HEK293 (cell line): ENCODE results near the gene EBP.
"Not testable (repeated sequence)": the region's sequence is repeated elsewhere in the genome, so short reads cannot be mapped to it uniquely, and the experiment has no call there.

Experiments
- SALL2 ChIP-seq: fragments of 450-650 bp; formaldehyde crosslinking; IDR thresholded peaks from 2 replicates; pipeline ENCODE4 v1.5.0; 2017; ENCODE audit warnings: missing biosample characterization, mild to moderate bottlenecking, missing genetic modification characterization, borderline replicate concordance
- ZBTB21 ChIP-seq: fragments of 450-650 bp; formaldehyde crosslinking; IDR thresholded peaks from 2 replicates; pipeline ENCODE4 v1.5.1; 2017; ENCODE audit warnings: missing biosample characterization, missing genetic modification characterization
- ZBTB26 ChIP-seq: fragments of 450-650 bp; formaldehyde crosslinking; optimal IDR thresholded peaks from 2 replicates; pipeline ENCODE3; 2016; ENCODE audit warnings: missing biosample characterization, mild to moderate bottlenecking, missing genetic modification characterization
- ZBTB49 ChIP-seq: fragments of 450-650 bp; formaldehyde crosslinking; IDR thresholded peaks from 2 replicates; pipeline ENCODE4 v1.5.1; 2016; ENCODE audit warnings: missing biosample characterization, missing genetic modification characterization, low read depth
- ZNF23 ChIP-seq: fragments of 450-650 bp; formaldehyde crosslinking; IDR thresholded peaks from 2 replicates; pipeline ENCODE4 v1.5.1; 2016; ENCODE audit warnings: missing biosample characterization, missing genetic modification characterization, borderline replicate concordance
- ZNF449 ChIP-seq: fragments of 450-650 bp; formaldehyde crosslinking; IDR thresholded peaks from 2 replicates; pipeline ENCODE4 v1.5.1; 2017; ENCODE audit warnings: missing biosample characterization, mild to moderate bottlenecking, missing genetic modification characterization, moderate library complexity
- ZNF48 ChIP-seq: fragments of 450-650 bp; formaldehyde crosslinking; IDR thresholded peaks from 2 replicates; pipeline ENCODE4 v1.5.1; 2016; ENCODE audit warnings: missing biosample characterization, missing genetic modification characterization
- ZNF501 ChIP-seq: fragments of 450-650 bp; formaldehyde crosslinking; IDR thresholded peaks from 2 replicates; pipeline ENCODE4 v1.5.1; 2016; ENCODE audit warnings: missing biosample characterization, missing genetic modification characterization
- ZNF624 ChIP-seq: fragments of 450-650 bp; formaldehyde crosslinking; IDR thresholded peaks from 2 replicates; pipeline ENCODE4 v1.5.1; 2017; ENCODE audit warnings: missing biosample characterization, missing genetic modification characterization
- ZNF670 ChIP-seq: fragments of 450-650 bp; formaldehyde crosslinking; IDR thresholded peaks from 2 replicates; pipeline ENCODE4 v1.5.1; 2016; ENCODE audit warnings: missing biosample characterization, missing genetic modification characterization, low read depth
- TF ChIP-seq, protein P1 (sequence below): fragments of 450-650 bp; formaldehyde crosslinking; IDR thresholded peaks from 2 replicates; pipeline ENCODE4 v1.5.1; 2016; ENCODE audit warnings: missing biosample characterization, missing genetic modification characterization
- TF ChIP-seq, protein P2 (sequence below): fragments of 450-650 bp; formaldehyde crosslinking; IDR thresholded peaks from 2 replicates; pipeline ENCODE4 v1.5.1; 2016; ENCODE audit warnings: missing biosample characterization, missing genetic modification characterization

DNA sequence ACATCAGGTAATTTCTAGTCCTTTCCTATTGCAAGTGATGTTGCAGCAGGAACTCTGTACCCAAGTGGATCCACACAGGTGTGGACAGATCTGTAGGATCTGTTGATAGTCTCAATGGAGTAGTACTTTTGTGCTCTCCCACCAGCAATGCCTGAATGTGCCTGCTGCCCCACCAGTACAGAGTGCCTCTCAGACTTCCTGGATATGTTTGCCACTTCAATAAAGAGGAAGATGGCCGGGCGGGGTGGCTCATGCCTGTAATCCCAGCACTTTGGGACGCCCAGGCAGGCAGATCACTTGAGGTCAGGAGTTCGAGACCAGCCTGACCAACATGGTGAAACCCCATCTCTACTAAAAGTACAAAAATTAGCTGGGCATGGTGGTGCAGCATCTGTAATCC, 2.1 kb upstream of the EBP start:
- TF ChIP-seq, protein P1, sequence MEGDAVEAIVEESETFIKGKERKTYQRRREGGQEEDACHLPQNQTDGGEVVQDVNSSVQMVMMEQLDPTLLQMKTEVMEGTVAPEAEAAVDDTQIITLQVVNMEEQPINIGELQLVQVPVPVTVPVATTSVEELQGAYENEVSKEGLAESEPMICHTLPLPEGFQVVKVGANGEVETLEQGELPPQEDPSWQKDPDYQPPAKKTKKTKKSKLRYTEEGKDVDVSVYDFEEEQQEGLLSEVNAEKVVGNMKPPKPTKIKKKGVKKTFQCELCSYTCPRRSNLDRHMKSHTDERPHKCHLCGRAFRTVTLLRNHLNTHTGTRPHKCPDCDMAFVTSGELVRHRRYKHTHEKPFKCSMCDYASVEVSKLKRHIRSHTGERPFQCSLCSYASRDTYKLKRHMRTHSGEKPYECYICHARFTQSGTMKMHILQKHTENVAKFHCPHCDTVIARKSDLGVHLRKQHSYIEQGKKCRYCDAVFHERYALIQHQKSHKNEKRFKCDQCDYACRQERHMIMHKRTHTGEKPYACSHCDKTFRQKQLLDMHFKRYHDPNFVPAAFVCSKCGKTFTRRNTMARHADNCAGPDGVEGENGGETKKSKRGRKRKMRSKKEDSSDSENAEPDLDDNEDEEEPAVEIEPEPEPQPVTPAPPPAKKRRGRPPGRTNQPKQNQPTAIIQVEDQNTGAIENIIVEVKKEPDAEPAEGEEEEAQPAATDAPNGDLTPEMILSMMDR = not testable (repeated sequence)
- not testable (repeated sequence) for TF ChIP-seq ZNF624; ZNF501; ZBTB21 (tag by site-specific recombination); ZNF23 (tag by site-specific recombination); SALL2 (tag by site-specific recombination); ZNF449 (tag by site-specific recombination); ZBTB26 (tag by site-specific recombination); ZNF48; ZBTB49; ZNF670 (tag by site-specific recombination)
- TF ChIP-seq, protein P2, sequence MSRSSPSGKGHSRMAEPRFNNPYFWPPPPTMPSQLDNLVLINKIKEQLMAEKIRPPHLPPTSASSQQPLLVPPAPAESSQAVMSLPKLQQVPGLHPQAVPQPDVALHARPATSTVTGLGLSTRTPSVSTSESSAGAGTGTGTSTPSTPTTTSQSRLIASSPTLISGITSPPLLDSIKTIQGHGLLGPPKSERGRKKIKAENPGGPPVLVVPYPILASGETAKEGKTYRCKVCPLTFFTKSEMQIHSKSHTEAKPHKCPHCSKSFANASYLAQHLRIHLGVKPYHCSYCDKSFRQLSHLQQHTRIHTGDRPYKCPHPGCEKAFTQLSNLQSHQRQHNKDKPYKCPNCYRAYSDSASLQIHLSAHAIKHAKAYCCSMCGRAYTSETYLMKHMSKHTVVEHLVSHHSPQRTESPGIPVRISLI (tag by site-specific recombination) = not testable (repeated sequence)
